Mucosa of stomach (tissue), 1 donor: ENCODE data around the gene FBXO31.

Experiments used
- H3K27me3 ChIP-seq: one replicate; pipeline ENCODE4 v1.7.0; 2013; ENCODE audit warnings: mild to moderate bottlenecking, low read length; ENCODE audit not compliant: control insufficient read depth, insufficient read depth
- H3K36me3 ChIP-seq: one replicate; pipeline ENCODE4 v1.7.0; 2013; ENCODE audit warnings: low read length; ENCODE audit not compliant: control insufficient read depth, insufficient read depth
- H3K4me1 ChIP-seq: one replicate; pipeline ENCODE4 v1.7.0; 2013; ENCODE audit warnings: mild to moderate bottlenecking, low read length; ENCODE audit not compliant: control insufficient read depth, insufficient read depth
- H3K4me3 ChIP-seq: one replicate; pipeline ENCODE4 v1.7.0; 2013; ENCODE audit warnings: low read length
- H3K9ac ChIP-seq: one replicate; pipeline ENCODE4 v1.7.0; 2013; ENCODE audit warnings: mild to moderate bottlenecking, low read length, moderate library complexity
- H3K9me3 ChIP-seq: one replicate; pipeline ENCODE4 v1.7.0; 2013; ENCODE audit warnings: mild to moderate bottlenecking, low read length, moderate library complexity; ENCODE audit not compliant: control insufficient read depth
- donor health status: Pancreatic carcinoma.

FBXO31 gene

GRCh38 chr16:87383505-87384161, at the start of gene FBXO31:
Gene FBXO31, minus strand, starts transcription at chr16:87383776. Its CDS starts 32 bp downstream, at chr16:87383744.
- H3K4me1 ChIP-seq, result peaks cover 40% of the 10 kb centered on the region

GRCh38 chr16:87432330-87432915, 48.8 kb upstream of the FBXO31 start:
- Histone ChIP-seq H3K9ac (no peak overlapping the region), H3K27me3 (no peaks in the 10 kb centered on the region), H3K4me1 (no peaks in the 10 kb centered on the region), H3K9me3 (no peaks in the 10 kb centered on the region), H3K4me3 (no peak overlapping the region), H3K36me3 (peaks cover 9% of the 10 kb centered on the region)

More at GRCh38 chr16:87383505-87384161, at the start of gene FBXO31:
- peak within 1 kb of the TSS; percentile 62 for H3K4me3 ChIP-seq
- H3K36me3 ChIP-seq, result no peaks in the 10 kb centered on the region
- peak within 1 kb of the TSS; percentile 75 for H3K9ac ChIP-seq
- H3K27me3 ChIP-seq, result no peaks in the 10 kb centered on the region
- no peaks in the 10 kb centered on the region for H3K9me3 ChIP-seq

GRCh38 chr16:87431926-87432325, 48.4 kb upstream of the FBXO31 start:
- Histone ChIP-seq H3K36me3 (peaks cover 9% of the 10 kb centered on the region), H3K9me3 (no peaks in the 10 kb centered on the region), H3K27me3 (no peaks in the 10 kb centered on the region), H3K4me3 (no peak overlapping the region), H3K9ac (no peak overlapping the region), H3K4me1 (no peaks in the 10 kb centered on the region)

- Histone ChIP-seq H3K36me3 (peaks cover 5% of the 10 kb centered on the region), H3K9ac (no peak overlapping the region), H3K9me3 (no peaks in the 10 kb centered on the region), H3K4me3 (no peak overlapping the region), H3K27me3 (no peaks in the 10 kb centered on the region), H3K4me1 (no peaks in the 10 kb centered on the region)
Measured at GRCh38 chr16:87426423-87427215, 43.0 kb upstream of the FBXO31 start.

- Histone ChIP-seq H3K4me1 (no peaks in the 10 kb centered on the region), H3K9ac (no peak overlapping the region), H3K27me3 (no peaks in the 10 kb centered on the region), H3K4me3 (no peak overlapping the region), H3K9me3 (no peaks in the 10 kb centered on the region), H3K36me3 (peaks cover 12% of the 10 kb centered on the region)
Measured at GRCh38 chr16:87425941-87426340, 42.4 kb upstream of the FBXO31 start.

DNA sequence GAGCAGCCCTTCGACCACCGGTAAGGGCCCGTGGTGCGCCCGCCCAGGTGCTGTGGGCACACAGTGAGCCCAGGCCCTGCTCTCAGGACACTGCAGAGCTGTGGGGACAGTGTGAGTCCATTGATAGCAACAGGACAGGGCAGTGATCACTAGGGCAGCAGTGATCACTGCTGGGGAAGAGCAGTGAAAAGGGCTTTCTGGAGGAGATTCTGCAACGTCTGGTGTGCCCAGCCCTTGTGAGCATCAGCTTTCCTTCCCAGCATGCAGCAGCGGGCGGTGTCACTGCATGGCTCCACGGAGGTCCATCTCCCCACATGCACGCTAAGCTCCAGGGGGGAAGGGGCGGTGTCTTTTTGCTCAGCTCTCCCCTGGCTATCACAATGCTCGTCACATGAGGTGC, 40.7 kb upstream of the FBXO31 start:
- H3K27me3 ChIP-seq, result no peaks in the 10 kb centered on the region
- H3K36me3 ChIP-seq, result peaks cover 14% of the 10 kb centered on the region

DNA sequence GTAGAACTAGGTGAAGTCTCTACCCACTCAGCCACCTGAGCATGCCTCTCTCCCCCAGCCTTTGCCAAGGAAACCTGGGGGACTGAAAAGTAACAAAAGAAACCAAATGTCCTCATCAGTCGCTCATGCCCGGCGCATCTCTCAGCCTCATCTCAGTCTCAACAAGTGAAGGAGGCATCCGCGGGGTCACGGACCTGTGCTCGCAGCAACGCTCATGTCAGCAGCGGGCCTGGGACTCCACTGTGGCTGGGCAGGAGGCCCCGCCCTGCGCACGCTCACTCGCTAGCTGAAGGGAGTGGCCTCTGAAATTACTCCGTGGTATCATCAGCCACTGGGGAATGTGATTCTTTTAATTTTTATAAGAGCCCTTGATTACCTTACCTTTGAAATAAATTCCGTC, 39.9 kb upstream of the FBXO31 start:
- H3K36me3 ChIP-seq, result peaks cover 14% of the 10 kb centered on the region
- no peaks in the 10 kb centered on the region for H3K4me1 ChIP-seq

More for the DNA sequence above, 40.7 kb upstream of the FBXO31 start:
- Histone ChIP-seq H3K9ac (no peak overlapping the region), H3K4me1 (no peaks in the 10 kb centered on the region), H3K9me3 (no peaks in the 10 kb centered on the region), H3K4me3 (no peak overlapping the region)

GRCh38 chr16:87422106-87422505, 38.5 kb upstream of the FBXO31 start:
- H3K36me3 ChIP-seq, result peaks cover 14% of the 10 kb centered on the region
- no peaks in the 10 kb centered on the region for H3K9me3 ChIP-seq
- no peaks in the 10 kb centered on the region for H3K4me1 ChIP-seq
- H3K27me3 ChIP-seq, result no peaks in the 10 kb centered on the region
- H3K9ac ChIP-seq, result no peak overlapping the region
- no peak overlapping the region for H3K4me3 ChIP-seq

More for the DNA sequence above, 39.9 kb upstream of the FBXO31 start:
- Histone ChIP-seq H3K4me3 (no peak overlapping the region), H3K27me3 (no peaks in the 10 kb centered on the region), H3K9me3 (no peaks in the 10 kb centered on the region), H3K9ac (no peak overlapping the region)

DNA sequence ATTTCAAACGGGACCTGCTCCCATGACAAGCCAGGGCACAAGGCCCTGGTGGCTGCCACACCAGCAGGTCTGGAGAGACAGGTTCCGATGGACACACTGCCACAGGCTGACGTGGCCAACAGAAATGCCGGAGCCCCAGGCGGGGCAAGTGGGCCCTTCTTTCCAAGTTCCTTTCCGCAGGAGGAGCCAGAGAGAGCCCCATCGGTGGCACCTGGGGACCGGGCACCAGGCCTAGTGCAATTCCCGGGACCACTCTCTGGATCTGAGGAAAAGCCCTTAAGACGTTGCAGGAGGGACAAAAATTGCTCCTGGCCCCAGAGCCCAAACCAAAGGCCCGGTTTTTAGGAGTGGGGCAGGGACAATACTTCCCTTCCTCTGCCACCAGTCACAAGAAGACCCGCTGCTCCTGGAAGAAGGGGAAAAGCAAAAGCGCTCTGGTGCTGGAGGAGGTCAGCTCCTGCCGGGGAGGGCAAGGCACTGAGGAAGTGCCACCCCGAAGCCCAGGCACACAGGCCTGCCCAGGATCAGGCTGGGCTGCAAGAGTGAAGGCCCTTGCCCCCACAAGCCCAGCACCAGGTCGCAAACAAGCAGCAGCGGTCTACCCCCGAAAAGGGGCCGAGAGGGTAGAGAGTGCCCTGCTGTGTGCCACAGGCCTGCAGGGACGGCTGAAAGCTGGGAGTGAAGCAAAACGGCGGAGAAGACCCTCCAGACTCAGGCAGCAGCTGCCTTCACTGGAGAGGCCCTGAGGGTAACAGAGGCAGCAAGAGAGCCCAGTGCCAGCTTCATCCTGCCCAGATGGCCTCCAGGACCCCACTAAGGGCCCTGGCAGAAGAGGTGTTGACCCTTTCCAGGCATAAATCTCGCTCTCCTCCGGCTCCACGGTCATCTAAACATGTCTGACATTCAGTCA, 37.7 kb upstream of the FBXO31 start:
- Histone ChIP-seq H3K4me1 (no peaks in the 10 kb centered on the region), H3K9ac (no peak overlapping the region), H3K9me3 (no peaks in the 10 kb centered on the region), H3K27me3 (no peaks in the 10 kb centered on the region), H3K36me3 (peaks cover 14% of the 10 kb centered on the region), H3K4me3 (no peak overlapping the region)

DNA sequence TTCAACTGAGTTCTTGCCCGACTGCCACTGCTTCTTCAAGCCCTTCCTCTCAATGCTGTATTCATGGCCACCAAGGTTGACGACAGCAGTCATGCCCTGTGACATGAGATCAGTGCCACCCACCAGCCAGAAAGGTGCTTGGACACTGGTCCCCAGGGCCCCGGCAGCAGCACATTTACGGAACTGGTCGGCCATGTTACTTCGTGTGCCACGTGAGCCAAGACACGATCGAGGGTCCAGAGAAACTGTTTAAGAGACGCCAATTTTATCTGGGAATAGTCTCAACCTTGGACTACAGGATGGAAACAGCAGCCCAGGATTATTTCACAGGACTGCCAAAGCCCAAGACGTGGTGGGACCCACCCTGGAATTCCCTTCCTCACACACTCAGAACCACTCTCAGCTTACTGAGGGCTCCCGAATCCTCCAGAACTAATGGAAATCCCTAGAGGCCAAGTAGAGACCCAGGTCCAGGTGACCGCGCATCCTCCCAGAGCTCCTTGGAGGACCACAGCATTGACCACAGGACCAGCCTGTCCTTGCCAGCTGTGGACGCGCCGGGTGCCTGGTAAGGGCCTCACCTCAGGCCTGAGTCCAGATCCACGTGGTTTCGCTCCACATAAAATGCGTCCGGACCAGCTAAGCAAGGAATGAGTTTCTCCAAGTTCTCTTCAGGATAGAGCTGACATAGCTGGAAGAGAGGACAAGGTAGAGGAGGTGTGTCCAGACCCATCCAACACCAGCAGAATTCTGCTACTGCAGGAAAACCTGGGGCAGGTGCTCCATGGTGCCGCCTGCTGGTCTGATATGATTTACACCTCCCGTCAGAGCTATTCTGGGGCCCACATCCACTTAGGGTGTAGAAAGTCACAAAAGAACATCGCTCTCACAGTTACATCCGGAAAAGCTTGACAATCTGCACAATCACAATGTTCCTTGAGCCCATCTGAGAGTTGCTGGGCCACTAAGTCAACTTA, 36.7 kb upstream of the FBXO31 start:
- Histone ChIP-seq H3K36me3 (peaks cover 14% of the 10 kb centered on the region), H3K9ac (no peak overlapping the region)

DNA sequence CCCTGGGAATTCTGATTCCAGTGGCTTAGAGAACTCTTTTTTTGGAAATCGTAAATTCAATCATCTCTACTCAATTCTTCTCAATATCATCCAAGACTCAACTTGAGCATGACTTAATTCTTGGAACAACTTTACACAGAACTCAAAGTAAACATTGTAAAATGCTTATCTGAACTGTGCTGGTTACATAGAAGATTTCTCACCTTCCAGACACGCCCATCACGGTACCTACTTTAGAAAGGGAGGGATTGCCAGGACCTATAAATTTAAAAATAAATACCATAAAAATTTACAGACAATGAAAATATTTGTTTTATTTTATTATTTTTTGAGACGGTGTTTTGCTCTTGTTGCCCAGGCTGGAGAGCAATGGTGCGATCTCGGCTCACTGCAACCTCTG, 35.1 kb upstream of the FBXO31 start:
- Histone ChIP-seq H3K27me3 (no peaks in the 10 kb centered on the region), H3K4me1 (no peaks in the 10 kb centered on the region), H3K9ac (no peak overlapping the region), H3K9me3 (no peaks in the 10 kb centered on the region), H3K4me3 (no peak overlapping the region), H3K36me3 (peaks cover 14% of the 10 kb centered on the region)

More for the DNA sequence above, 36.7 kb upstream of the FBXO31 start:
- Histone ChIP-seq H3K4me3 (no peak overlapping the region), H3K27me3 (no peaks in the 10 kb centered on the region), H3K4me1 (no peaks in the 10 kb centered on the region), H3K9me3 (no peaks in the 10 kb centered on the region)
